NCI-H1105 treated with DMSO at 0.1 percent for 48 hours (cell line): ENCODE data around the gene LMNTD1.
"Not testable (repeated sequence)": the region's sequence is repeated elsewhere in the genome, so short reads cannot be mapped to it uniquely, and the experiment has no call there.

Source experiments
- DNase-seq: peaks from one replicate; lab custom pipeline; 2025; lab: John Stamatoyannopoulos, UW

Gene LMNTD1

GRCh38 chr12:25427337-25428249 is 125.5 kb downstream of the LMNTD1 start:
- DNase-seq: no peak

GRCh38 chr12:25426821-25427220 is 126.3 kb downstream of the LMNTD1 start:
- not testable (repeated sequence) for DNase-seq
